Gastroesophageal sphincter (tissue), 4 donors: ENCODE measurements around the gene CHRNA3. TPM values are rescaled to one million over a fixed set of nuclear protein-coding genes. Genes with fewer than 3 reads are reported as not detected.
"Not testable (repeated sequence)": the region's sequence is repeated elsewhere in the genome, so short reads cannot be mapped to it uniquely, and the experiment has no call there.

ENCODE experiments used
- ATAC-seq: fragments of 150-250 bp; one replicate; pipeline ENCODE4 v1.9.1; 2016; ENCODE audit warnings: mild to moderate bottlenecking, moderate library complexity
- H3K27ac ChIP-seq, 4 donors: fragments of 200-600 bp; sonication (generic) in 3 of 4; 1 replicate in 3 of 4; 2 replicates in 1 of 4; pipeline ENCODE4 v1.5.1; 2016 to 2019
- H3K27me3 ChIP-seq: fragments of 200-600 bp; sonication (generic); one replicate; pipeline ENCODE4 v1.5.1; 2019
- H3K36me3 ChIP-seq, 2 donors: fragments of 200-600 bp; sonication (generic); one replicate each; pipeline ENCODE4 v1.5.1; 2019; ENCODE audit warnings: control low read depth in 1 of 2
- H3K4me1 ChIP-seq, 3 donors: fragments of 200-600 bp; sonication (generic); 1 replicate in 2 of 3; 2 replicates in 1 of 3; pipeline ENCODE4 v1.5.1; 2016 to 2019; ENCODE audit warnings: control low read depth in 2 of 3
- H3K4me3 ChIP-seq, 2 donors: fragments of 200-600 bp; sonication (generic); one replicate each; pipeline ENCODE4 v1.5.1; 2019; ENCODE audit warnings: mild to moderate bottlenecking in 1 of 2, moderate library complexity in 1 of 2
- H3K9me3 ChIP-seq, 3 donors: fragments of 200-600 bp; sonication (generic); one replicate each; pipeline ENCODE4 v1.5.1; 2017 to 2019; ENCODE audit warnings: control low read depth in 2 of 3
- CTCF ChIP-seq, 4 experiments: fragments of 200-600 bp in 2 of 4; fragments of 450-650 bp in 2 of 4; sonication (generic) in 1 of 4; IDR thresholded peaks; one replicate each; pipeline ENCODE4 v1.5.1; 2017 to 2019; ENCODE audit warnings: antibody characterized with exemption in 4 of 4, mild to moderate bottlenecking in 2 of 4, moderate library complexity in 2 of 4
- EP300 ChIP-seq: sonication (generic); formaldehyde crosslinking; IDR thresholded peaks from one replicate; pipeline ENCODE4 v1.6.1; 2017; ENCODE audit warnings: antibody characterized with exemption, mild to moderate bottlenecking
- POLR2A ChIP-seq, 2 donors: fragments of 450-650 bp; IDR thresholded peaks; one replicate each; pipeline ENCODE4 v1.6.1; 2017; ENCODE audit warnings: antibody characterized with exemption in 2 of 2, mild to moderate bottlenecking in 2 of 2, moderate library complexity in 1 of 2
- POLR2AphosphoS5 ChIP-seq: sonication (generic); formaldehyde crosslinking; IDR thresholded peaks from one replicate; pipeline ENCODE4 v1.6.1; 2017; ENCODE audit warnings: antibody characterized with exemption
- WGBS, 2 donors: methylation state at CpG; one replicate each; pipeline ENCODE4 v1.1.5; 2018; ENCODE audit warnings: low coverage in 1 of 2; 5-methylcytosine and 5-hydroxymethylcytosine counted together
- total RNA-seq, 4 donors: library from RNA; depleted of rRNA; stranded (reverse); fragments of >200 nt; gene quantifications; one replicate each; pipeline ENCODE4 v1.1.0, GENCODE V29; 2016

The CHRNA3 gene
- total RNA-seq, 4 donors from 2014 or later = 1.1 to 3.1 (median 1.1) TPM; not detected in 1

GRCh38 chr15:78614021-78614420, 6.8 kb downstream of the CHRNA3 start:
- ATAC-seq = no peak
- TF ChIP-seq POLR2A (IDR thresholded peaks at IDR 0.05) = no peak
- TF ChIP-seq POLR2AphosphoS5 = no peak
- TF ChIP-seq EP300 = no peak
- TF ChIP-seq CTCF (IDR thresholded peaks at IDR 0.05) = no peak

GRCh38 chr15:78609551-78609950, 11.2 kb downstream of the CHRNA3 start:
- H3K36me3 ChIP-seq, H3K4me1 ChIP-seq, H3K9me3 ChIP-seq, H3K27me3 ChIP-seq, ATAC-seq, H3K4me3 ChIP-seq, H3K27ac ChIP-seq: not testable (repeated sequence)
- 75 to 100% methylated on average over 1 to 2 of the region's 3 CpGs for WGBS, 2 donors

More at GRCh38 chr15:78614021-78614420, 6.8 kb downstream of the CHRNA3 start:
- no peak overlapping the region for H3K27ac ChIP-seq
- no peaks in the 10 kb centered on the region for H3K36me3 ChIP-seq
- H3K4me1 ChIP-seq = peaks cover 0 to 6% (median 0%) of the 10 kb centered on the region in 3 donors
- H3K9me3 ChIP-seq = no peaks in the 10 kb centered on the region
- peaks cover 5% of the 10 kb centered on the region for H3K27me3 ChIP-seq
- H3K4me3 ChIP-seq = no peak overlapping the region
- WGBS, 2 donors = 41 to 55% methylated on average over 3 of the region's 3 CpGs

GRCh38 chr15:78605680-78606079, 15.1 kb downstream of the CHRNA3 start:
- 90% methylated on average over 3 of the region's 4 CpGs; no CpG with 5 or more reads in 1 of the 2 donors for WGBS, 2 donors
- Histone ChIP-seq H3K27ac (no peak overlapping the region), H3K4me3 (no peak overlapping the region), H3K4me1 (no peaks in the 10 kb centered on the region), H3K36me3 (no peaks in the 10 kb centered on the region), H3K27me3 (peaks cover 13% of the 10 kb centered on the region), H3K9me3 (no peaks in the 10 kb centered on the region)
- ATAC-seq = no peak
- TF ChIP-seq POLR2AphosphoS5 = no peak
- TF ChIP-seq CTCF (IDR thresholded peaks at IDR 0.05) = no peak
- no peak for TF ChIP-seq EP300
- no peak for TF ChIP-seq POLR2A (IDR thresholded peaks at IDR 0.05)

GRCh38 chr15:78605201-78605600, 15.6 kb downstream of the CHRNA3 start:
- ATAC-seq = no peak
- WGBS, 2 donors = 84 to 96% methylated on average over 4 to 5 of the region's 5 CpGs
- no peak for TF ChIP-seq EP300
- no peak for TF ChIP-seq POLR2A (IDR thresholded peaks at IDR 0.05)
- TF ChIP-seq CTCF (IDR thresholded peaks at IDR 0.05) = no peak
- TF ChIP-seq POLR2AphosphoS5 = no peak
- H3K4me1 ChIP-seq = no peaks in the 10 kb centered on the region
- H3K36me3 ChIP-seq = no peaks in the 10 kb centered on the region
- H3K27ac ChIP-seq = no peak overlapping the region
- H3K9me3 ChIP-seq = no peaks in the 10 kb centered on the region
- H3K4me3 ChIP-seq = no peak overlapping the region
- peaks cover 13% of the 10 kb centered on the region for H3K27me3 ChIP-seq

DNA sequence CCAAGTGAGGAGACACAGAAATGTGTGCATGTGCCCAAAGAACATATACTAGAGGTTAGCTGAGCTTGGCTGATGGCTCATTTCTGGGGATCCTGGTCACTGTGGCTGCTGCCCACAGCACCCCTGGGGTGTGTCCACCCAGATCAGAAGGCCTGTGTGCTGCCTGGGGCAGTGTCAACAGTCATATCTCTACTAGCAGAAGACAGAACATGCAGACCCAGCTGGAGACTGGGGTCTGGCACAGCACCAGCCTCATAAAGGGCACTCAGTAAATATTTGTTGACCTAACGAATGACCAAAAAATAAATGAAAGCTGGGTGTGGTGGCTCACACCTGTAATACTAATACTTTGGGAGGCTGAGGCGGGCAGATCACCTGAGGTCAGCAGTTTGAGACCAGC, 16.4 kb downstream of the CHRNA3 start:
- TF ChIP-seq POLR2A (IDR thresholded peaks at IDR 0.05) (no peak), POLR2AphosphoS5 (no peak)
- Histone ChIP-seq H3K36me3 (no peaks in the 10 kb centered on the region), H3K4me3 (no peak overlapping the region), H3K27ac (no peak overlapping the region), H3K9me3 (no peaks in the 10 kb centered on the region), H3K27me3 (peaks cover 13% of the 10 kb centered on the region), H3K4me1 (no peaks in the 10 kb centered on the region)
- WGBS, 2 donors = 96% methylated on average over 2 of the region's 2 CpGs; no CpG with 5 or more reads in 1 of the 2 donors
- ATAC-seq = no peak

GRCh38 chr15:78603467-78603866, 17.3 kb downstream of the CHRNA3 start:
- H3K4me1 ChIP-seq = no peaks in the 10 kb centered on the region
- TF ChIP-seq POLR2A (IDR thresholded peaks at IDR 0.05) = no peak
- no peak for TF ChIP-seq POLR2AphosphoS5
- TF ChIP-seq EP300 = no peak
- TF ChIP-seq CTCF (IDR thresholded peaks at IDR 0.05) = no peak
- ATAC-seq = no peak
- no peaks in the 10 kb centered on the region for H3K9me3 ChIP-seq
- no peak overlapping the region for H3K4me3 ChIP-seq
- H3K27me3 ChIP-seq = peaks cover 13% of the 10 kb centered on the region
- no peaks in the 10 kb centered on the region for H3K36me3 ChIP-seq
- no peak overlapping the region for H3K27ac ChIP-seq
- WGBS, 2 donors = 40 to 67% methylated on average over 1 to 3 of the region's 3 CpGs
